ENCODE data around the gene LDHA.
"Not testable (repeated sequence)": the region's sequence is repeated elsewhere in the genome, so short reads cannot be mapped to it uniquely, and the experiment has no call there.

Gene LDHA

DNA sequence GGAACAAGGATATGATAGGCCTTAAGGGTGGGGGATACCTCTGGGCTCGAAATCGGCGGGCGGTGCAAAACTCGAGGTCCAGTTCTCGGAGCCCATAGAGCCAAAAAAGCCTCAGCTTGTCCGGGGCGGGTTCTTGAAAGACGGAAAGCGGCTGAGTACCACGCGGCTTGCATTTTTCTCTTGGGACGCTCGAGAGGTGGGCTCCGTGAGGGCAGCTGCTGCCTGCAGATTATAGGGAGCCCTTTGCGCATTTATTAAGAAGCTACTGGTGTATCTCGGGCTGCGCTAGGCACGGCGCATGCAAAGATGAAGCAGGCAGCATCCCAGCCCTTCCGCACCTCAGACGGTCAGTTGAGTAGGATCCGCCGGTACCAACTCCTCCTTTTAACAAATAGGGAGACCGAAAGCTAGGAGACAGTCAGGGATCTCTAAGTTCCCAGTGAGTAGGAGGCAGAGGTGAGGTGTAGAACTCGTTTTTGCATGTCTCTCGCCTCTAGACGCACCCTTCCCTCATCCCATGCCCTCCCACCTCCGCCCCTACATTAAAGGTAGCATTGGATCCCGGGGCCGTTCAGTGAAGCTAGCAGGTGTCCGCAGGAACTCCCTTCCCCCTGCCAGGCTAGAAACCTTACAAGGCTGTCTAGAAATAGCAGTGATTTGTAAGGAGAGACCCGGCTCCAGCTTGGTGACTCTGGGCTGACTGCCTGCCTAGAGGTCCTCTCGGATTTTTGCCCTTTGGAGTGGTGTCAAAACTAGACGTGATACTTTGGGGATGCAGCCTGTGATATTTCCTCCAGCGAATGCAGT, 768 bp downstream of the LDHA start:
- DNase-seq: no peak

DNA sequence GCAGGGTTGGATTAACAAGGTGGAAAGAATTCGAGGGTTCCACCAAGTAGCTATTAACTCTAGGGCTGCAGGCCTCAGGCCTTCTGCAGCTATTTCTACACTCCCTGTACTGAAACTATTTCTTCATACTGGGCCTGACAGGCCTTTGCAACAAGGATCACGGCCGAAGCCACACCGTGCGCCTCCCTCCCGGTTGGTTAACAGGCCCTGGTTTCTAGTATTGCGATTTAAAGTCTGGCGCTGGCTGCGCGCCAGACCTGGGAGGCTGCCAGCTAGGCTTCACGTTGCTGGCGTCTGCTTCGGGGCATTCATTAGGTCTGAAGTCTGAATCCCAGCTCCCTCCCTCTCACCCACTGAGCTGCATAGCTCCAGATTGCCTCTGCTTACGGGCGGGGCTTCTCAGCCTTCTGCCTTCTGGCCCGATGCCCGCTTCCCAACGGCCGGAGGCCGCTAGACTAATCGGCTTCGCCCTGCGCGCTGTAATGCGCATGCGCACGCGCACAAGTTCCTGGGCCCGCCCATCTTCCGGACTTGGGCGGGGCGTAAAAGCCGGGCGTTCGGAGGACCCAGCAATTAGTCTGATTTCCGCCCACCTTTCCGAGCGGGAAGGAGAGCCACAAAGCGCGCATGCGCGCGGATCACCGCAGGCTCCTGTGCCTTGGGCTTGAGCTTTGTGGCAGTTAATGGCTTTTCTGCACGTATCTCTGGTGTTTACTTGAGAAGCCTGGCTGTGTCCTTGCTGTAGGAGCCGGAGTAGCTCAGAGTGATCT, 1.6 kb downstream of the LDHA start:
- DNase-seq: peak; percentile 99

DNA sequence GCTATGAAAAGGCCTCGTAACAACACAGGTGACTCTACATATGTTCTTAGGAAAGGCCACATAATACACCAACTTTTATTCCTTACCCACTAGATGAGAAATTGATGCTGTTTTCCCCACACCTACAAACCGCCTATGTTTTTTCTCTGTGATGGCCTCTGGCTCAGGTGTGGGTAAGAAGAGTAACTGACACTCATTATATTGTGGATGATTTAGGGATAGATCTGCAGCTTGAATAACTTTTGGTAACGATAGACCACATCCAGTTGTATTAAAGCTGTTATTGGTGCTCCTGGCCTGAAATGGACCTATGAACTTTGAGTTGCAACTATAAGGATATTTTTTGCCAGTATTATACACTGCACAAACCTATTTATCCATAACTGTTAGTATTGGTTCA, 3.6 kb downstream of the LDHA start:
- no peak for DNase-seq

GRCh38 chr11:18401077-18401476, 6.7 kb downstream of the LDHA start:
- not testable (repeated sequence) for DNase-seq

GRCh38 chr11:18404062-18404461, 9.7 kb downstream of the LDHA start:
- no peak for DNase-seq

DNA sequence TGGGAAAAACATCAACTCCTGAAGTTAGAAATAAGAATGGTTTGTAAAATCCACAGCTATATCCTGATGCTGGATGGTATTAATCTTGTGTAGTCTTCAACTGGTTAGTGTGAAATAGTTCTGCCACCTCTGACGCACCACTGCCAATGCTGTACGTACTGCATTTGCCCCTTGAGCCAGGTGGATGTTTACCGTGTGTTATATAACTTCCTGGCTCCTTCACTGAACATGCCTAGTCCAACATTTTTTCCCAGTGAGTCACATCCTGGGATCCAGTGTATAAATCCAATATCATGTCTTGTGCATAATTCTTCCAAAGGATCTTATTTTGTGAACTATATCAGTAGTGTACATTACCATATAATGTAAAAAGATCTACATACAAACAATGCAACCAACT, 13.0 kb downstream of the LDHA start:
- DNase-seq: peak; percentile 49

- DNase-seq: no peak
These were observed 14.4 kb downstream of the LDHA start for GRCh38 chr11:18408558-18409291.

DNA sequence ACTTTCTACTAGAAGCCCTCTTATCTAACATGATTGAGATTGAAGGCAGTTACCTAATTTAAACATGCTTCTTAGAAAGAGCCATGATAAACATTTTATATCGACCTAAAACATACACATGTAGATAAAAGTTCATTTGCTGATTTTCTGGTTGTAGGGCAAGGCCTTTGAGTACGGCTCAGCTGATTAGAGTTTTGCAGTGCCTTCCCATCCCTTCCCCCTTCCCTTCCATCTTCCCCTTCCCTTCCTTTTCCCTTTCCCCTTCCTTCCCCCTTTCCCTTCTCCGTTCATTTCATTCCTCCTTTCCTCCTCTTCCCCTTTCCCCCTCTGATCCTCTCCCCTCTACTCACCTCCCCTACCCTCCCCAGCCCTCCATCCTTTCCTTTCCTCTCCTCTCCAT, 22.1 kb downstream of the LDHA start:
- DNase-seq: no peak

DNA sequence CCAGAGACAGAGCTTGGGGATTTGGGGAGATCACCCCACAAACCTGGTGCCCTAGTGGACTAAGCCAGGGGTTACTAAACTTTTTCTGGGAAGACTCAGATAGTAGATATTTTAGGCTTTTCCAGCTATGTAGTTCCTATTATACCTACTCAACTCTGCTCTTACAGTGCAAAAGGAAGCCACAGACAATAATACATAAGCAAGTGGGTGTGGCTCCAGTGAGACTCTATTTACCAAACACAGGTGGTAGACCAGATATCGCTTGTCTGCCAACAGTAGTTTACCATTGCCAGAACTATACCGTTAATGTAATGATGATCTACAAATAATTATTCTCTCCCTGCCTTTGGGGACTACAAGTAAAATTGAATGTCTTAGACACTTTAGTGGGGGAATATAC, 24.7 kb downstream of the LDHA start:
- DNase-seq: no peak

- DNase-seq: no peak
These were observed 25.7 kb downstream of the LDHA start for GRCh38 chr11:18420067-18420466.

DNA sequence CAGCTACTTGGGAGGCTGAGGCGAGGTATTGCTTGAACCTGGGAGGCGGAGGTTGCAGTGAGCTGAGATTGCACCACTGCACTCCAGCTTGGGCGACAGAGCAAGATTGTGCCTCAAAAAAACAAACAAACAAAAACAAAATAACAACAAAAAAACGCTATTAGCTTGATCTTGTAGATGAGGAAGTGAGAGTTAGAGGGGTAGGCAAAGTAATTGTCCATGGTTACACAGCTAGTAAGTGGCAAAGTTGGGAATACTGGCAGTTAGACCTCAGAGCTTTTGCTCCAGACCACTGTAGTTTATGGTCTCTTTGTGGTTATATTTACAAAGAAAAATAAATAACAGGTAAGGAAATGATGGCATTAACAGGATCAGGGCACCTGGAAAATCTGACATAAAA, 32.9 kb downstream of the LDHA start:
- DNase-seq: no peak

DNA sequence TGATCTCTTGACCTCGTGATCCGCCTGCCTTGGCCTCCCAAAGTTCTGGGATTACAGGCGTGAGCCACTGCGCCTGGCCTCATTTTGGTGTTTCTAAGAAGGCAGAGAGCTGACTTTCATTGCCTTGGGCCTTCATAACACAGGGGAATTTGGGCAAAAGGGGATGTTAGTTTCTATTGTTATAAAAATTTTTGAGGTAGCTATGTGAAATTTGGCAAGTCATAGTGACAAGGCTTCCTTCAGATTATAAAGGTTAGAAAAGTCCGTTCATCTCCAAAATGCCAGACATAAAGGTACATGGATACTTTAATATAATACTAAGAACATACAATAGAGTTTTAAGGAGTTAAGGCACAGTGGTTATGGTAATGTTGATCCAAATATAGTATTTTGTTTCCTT, 35.0 kb downstream of the LDHA start:
- no peak for DNase-seq

- DNase-seq: no peak
These were observed 44.3 kb downstream of the LDHA start for GRCh38 chr11:18438691-18439090.

DNA sequence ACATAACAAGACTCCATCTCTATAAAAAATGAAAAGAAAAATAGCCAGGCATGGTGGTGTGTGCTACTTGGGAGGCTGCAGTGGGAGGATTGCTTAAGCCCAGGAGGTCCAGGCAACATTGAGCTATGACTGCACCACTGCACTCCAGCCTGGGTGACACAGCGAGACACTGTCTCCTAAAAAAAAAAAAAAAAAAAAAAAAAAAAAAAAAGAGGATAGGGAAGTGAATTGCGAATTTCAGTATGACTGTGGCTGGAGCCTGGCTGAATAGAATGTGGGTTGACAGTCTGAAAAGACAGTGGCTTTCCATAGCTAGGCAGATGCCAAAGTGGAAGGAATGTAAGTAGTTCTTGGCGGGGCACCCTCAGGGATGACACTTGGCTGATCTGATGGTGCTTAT, 54.9 kb downstream of the LDHA start:
- no peak for DNase-seq

DNA sequence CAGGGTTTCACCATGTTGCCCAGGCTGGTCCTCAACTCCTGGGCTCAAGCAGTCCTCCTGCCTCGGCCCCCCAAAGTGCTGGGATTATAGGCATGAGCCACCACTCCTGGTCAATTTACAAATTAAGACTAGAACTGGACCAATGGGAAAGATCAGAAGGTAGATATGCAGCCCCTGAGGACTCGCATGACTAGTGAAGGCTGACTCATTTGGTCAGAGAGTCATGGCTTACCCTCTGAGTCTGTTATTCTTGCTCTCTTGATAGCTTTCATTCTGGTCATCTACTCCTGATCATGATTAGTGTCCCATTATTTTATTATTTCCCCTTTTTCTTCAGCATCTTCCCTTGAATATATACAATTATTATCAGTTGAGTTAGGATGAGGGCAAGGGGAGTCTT, 58.6 kb downstream of the LDHA start:
- DNase-seq: peak; percentile 12

DNA sequence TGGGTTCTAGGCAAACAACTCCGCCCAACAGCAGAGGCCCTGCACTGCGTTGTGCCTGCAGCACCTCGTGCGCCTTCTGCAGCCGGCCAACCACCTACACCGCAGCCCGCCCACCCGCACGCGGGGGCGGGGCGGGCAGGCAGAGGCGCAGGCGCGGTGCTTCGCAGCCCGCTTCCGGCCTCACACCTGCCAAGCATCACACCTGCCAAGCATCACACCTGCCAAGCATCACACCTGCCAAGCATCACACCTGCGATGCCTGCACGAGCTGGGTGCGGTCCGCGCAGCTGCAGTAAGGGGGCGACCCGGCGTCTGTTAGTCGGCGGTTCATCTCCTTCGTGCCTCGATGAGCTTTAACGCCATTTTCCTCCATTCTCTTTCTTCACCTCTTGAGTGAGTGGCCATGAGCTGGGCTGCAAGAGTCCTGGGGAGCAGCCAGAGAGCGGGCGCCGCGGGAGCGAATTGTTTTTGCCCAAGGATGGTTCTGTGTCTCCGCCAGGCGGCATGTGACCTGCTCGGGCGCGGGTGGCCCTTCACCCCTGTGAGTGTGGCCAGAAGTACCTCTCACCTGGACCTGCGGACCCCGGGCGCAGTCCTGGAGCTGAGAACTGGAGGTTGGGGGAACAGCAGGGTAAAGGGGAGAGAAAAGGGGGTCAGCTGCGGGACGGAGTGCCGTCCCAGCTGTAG, 61.5 kb downstream of the LDHA start, which contains the start of gene LDHAL6A:
LDHAL6A (plus strand) TSS at position 171 of the 687 bp plus-strand sequence. CDS start 825 bp downstream, outside the sequence.
- DNase-seq: no peak

DNA sequence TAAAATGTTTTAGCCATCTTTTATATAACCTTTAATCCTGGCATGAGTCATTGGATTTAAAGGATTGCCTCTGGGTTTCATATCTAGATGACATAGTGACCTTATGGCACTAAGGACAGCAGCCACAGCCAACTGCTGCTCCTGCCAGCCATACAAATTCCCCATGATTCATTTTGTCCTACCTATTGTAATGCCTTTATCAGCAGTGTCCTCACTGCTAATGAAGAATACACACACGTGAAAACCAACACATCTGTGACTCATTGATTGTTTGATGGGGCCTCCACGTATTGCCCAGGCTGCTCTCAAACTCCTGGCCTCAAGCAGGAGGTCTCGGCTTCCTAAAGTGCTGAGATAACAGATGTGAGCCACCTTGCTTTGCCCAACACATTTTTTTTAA, 63.1 kb downstream of the LDHA start:
- DNase-seq: no peak

Data from fibroblast of upper back skin (primary cell).